Stimulated activated CD8-positive, alpha-beta memory T cell treated with anti-CD3 and anti-CD28 coated beads, Interleukin-12 subunit alpha, Interleukin-12 subunit beta, amount 100 ng/mL, for 24 hours (primary cell): Measurements from ENCODE around the gene AUTS2.

ENCODE experiments used
- DNase-seq: peaks from one replicate; pipeline ENCODE4 v3.0.0-alpha.2; 2020; ENCODE audit errors: extremely low read depth

AUTS2 gene

GRCh38 chr7:69857014-69857413, 258.7 kb downstream of the AUTS2 start:
- no peak for DNase-seq

- DNase-seq, result no peak
These were observed 260.2 kb downstream of the AUTS2 start for GRCh38 chr7:69858471-69858870.

- DNase-seq, result no peak
These were observed 261.1 kb downstream of the AUTS2 start for GRCh38 chr7:69859342-69859741.

GRCh38 chr7:69860486-69860885, 262.2 kb downstream of the AUTS2 start:
- no peak for DNase-seq

- no peak for DNase-seq
These were observed 262.8 kb downstream of the AUTS2 start for GRCh38 chr7:69860941-69861622.

GRCh38 chr7:69862413-69863064, 264.3 kb downstream of the AUTS2 start:
- no peak for DNase-seq

GRCh38 chr7:69864274-69864673, 266.0 kb downstream of the AUTS2 start:
- DNase-seq, result no peak

GRCh38 chr7:69864822-69865221, 266.5 kb downstream of the AUTS2 start:
- no peak for DNase-seq

GRCh38 chr7:69868921-69869320, 270.6 kb downstream of the AUTS2 start:
- DNase-seq, result no peak

GRCh38 chr7:69871213-69871885, 273.1 kb downstream of the AUTS2 start:
- no peak for DNase-seq

- DNase-seq, result no peak
These were observed 273.8 kb downstream of the AUTS2 start for GRCh38 chr7:69871886-69872569.

- DNase-seq, result no peak
These were observed 275.2 kb downstream of the AUTS2 start for GRCh38 chr7:69873512-69873911.

GRCh38 chr7:69878015-69878414, 279.7 kb downstream of the AUTS2 start:
- no peak for DNase-seq

GRCh38 chr7:69878591-69878990, 280.3 kb downstream of the AUTS2 start:
- no peak for DNase-seq

- no peak for DNase-seq
These were observed 281.7 kb downstream of the AUTS2 start for GRCh38 chr7:69879989-69880388.

- DNase-seq, result no peak
These were observed 282.6 kb downstream of the AUTS2 start for GRCh38 chr7:69880840-69881239.

- DNase-seq, result no peak
These were observed 284.0 kb downstream of the AUTS2 start for GRCh38 chr7:69882269-69882668.

GRCh38 chr7:69883399-69883891, 285.2 kb downstream of the AUTS2 start:
- no peak for DNase-seq

GRCh38 chr7:69885431-69885830, 287.2 kb downstream of the AUTS2 start:
- DNase-seq, result no peak

GRCh38 chr7:69889338-69889975, 291.2 kb downstream of the AUTS2 start:
- no peak for DNase-seq

GRCh38 chr7:69889976-69890351, 291.7 kb downstream of the AUTS2 start:
- DNase-seq, result no peak

GRCh38 chr7:69892790-69893189, 294.5 kb downstream of the AUTS2 start:
- no peak for DNase-seq
